Measurements from ENCODE around the gene KATNIP. TPM values are rescaled to one million over a fixed set of nuclear protein-coding genes. Genes with fewer than 3 reads are reported as not detected.

The KATNIP gene
- polyA plus RNA-seq, 1 of the 3 experiments (the other 2 are of a cell fraction) = 25.5 TPM

GRCh38 chr16:27516365-27516764 is 33.6 kb upstream of the KATNIP start (continued):
- no peak for TF ChIP-seq REST (IDR thresholded peaks at IDR 0.05; ENCODE audit: low read depth, low read length)
- TF ChIP-seq CTCF (IDR thresholded peaks at IDR 0.05) = no peak
- TF ChIP-seq EP300 (IDR thresholded peaks at IDR 0.05; ENCODE audit: borderline replicate concordance in 1 of 2, low read depth in 1 of 2, low read length in 1 of 2) = no peak
- no peak for TF ChIP-seq JUND (IDR thresholded peaks at IDR 0.05)

GRCh38 chr16:27517664-27518063 is 32.3 kb upstream of the KATNIP start:
- no peaks in the 10 kb centered on the region for H3K27me3 ChIP-seq (ENCODE audit: insufficient read depth)
- 0 out of 4 replicates have a peak, but pooled peaks cover 0 to 5% of the 10 kb centered on the region in 2 experiments for H3K4me1 ChIP-seq (ENCODE audit: control insufficient read depth in 1 of 2, insufficient read depth in 2 of 2, low read depth in 1 of 2, low read length in 1 of 2)
- no peak overlapping the region for H3K9ac ChIP-seq
- H3K4me2 ChIP-seq = no peak overlapping the region
- no peak overlapping the region for H3K27ac ChIP-seq (ENCODE audit: low read depth in 2 of 2, low read length in 1 of 2)
- 87% methylated on average over 7 of the region's 7 CpGs for WGBS (ENCODE audit: low lambda C conversion rate)
- POLR2A ChIA-PET = no interaction called here
- DNase-seq = no peak
- peaks cover 19 to 38% of the 10 kb centered on the region in 2 experiments for H3K36me3 ChIP-seq (replicated peaks in 1 of 2; ENCODE audit: control insufficient read depth in 1 of 2, insufficient read depth in 2 of 2, low read length in 1 of 2)
- H4K20me1 ChIP-seq (ENCODE audit: insufficient read depth) = no peaks in the 10 kb centered on the region
- no peak overlapping the region for H3K4me3 ChIP-seq (ENCODE audit: low read depth in 2 of 2, low read length in 1 of 2)
- no peak overlapping the region for H2AFZ ChIP-seq (ENCODE audit: low read depth)
- H3K79me2 ChIP-seq (ENCODE audit: insufficient read depth) = no peaks in the 10 kb centered on the region
- no peaks in the 10 kb centered on the region for H3K9me2 ChIP-seq
- H3F3A ChIP-seq (replicated peaks; ENCODE audit: insufficient read depth) = no peaks in the 10 kb centered on the region
- CTCF ChIA-PET = interaction anchor here (1.3 to 2.6 kb wide), 2 partner anchors 8 to 13 kb away, joined by 3 to 8 read pairs; no protein-coding TSS in a partner anchor
- H3K9me3 ChIP-seq = no peaks in the 10 kb centered on the region
- TF ChIP-seq GABPA (IDR thresholded peaks at IDR 0.05; ENCODE audit: low read depth) (no peak), YY1 (IDR thresholded peaks at IDR 0.05; ENCODE audit: low read depth) (no peak), RCOR1 (IDR thresholded peaks at IDR 0.05; ENCODE audit: low read length) (no peak), REST (IDR thresholded peaks at IDR 0.05; ENCODE audit: low read depth, low read length) (no peak), RXRA (IDR thresholded peaks at IDR 0.05; ENCODE audit: borderline replicate concordance, low read depth) (no peak), CTCF (IDR thresholded peaks at IDR 0.05) (no peak), TCF12 (IDR thresholded peaks at IDR 0.05) (no peak), IRF3 (IDR thresholded peaks at IDR 0.05; ENCODE audit: low read depth, low read length) (no peak), MXI1 (IDR thresholded peaks at IDR 0.05; ENCODE audit: low read depth, low read length) (no peak), EZH2phosphoT487 (IDR thresholded peaks at IDR 0.05; ENCODE audit: borderline replicate concordance, low read depth) (no peak), SMC3 (IDR thresholded peaks at IDR 0.05; ENCODE audit: low read depth, low read length) (no peak), NRF1 (IDR thresholded peaks at IDR 0.05; ENCODE audit: low read depth, low read length) (no peak), NFIC (IDR thresholded peaks at IDR 0.05; ENCODE audit: borderline replicate concordance) (no peak), FOXM1 (IDR thresholded peaks at IDR 0.05; ENCODE audit: low read depth) (no peak), PBX3 (IDR thresholded peaks at IDR 0.05) (no peak), RFX5 (IDR thresholded peaks at IDR 0.05; ENCODE audit: low read length) (no peak)

All from SK-N-SH (cell line).